Upper lobe of left lung (tissue), 4 donors: ENCODE measurements around the gene ADAMTS17.

Source experiments
- CTCF ChIP-seq, 6 experiments: fragments of 450-650 bp in 4 of 6; fragments of 200-600 bp in 2 of 6; sonication (generic) in 2 of 6; IDR thresholded peaks; one replicate each; pipeline ENCODE4 v1.5.1; 2016 to 2019; ENCODE audit warnings: antibody characterized with exemption in 6 of 6
- POLR2A ChIP-seq, 4 donors: fragments of 450-650 bp; IDR thresholded peaks; one replicate each; pipeline ENCODE4 v1.5.1; 2016 to 2017; ENCODE audit warnings: antibody characterized with exemption in 4 of 4, mild to moderate bottlenecking in 2 of 4
- POLR2AphosphoS5 ChIP-seq, 2 donors: sonication (generic); formaldehyde crosslinking; IDR thresholded peaks; one replicate each; pipeline ENCODE4 v1.5.1; 2017; ENCODE audit warnings: antibody characterized with exemption in 2 of 2

DNA sequence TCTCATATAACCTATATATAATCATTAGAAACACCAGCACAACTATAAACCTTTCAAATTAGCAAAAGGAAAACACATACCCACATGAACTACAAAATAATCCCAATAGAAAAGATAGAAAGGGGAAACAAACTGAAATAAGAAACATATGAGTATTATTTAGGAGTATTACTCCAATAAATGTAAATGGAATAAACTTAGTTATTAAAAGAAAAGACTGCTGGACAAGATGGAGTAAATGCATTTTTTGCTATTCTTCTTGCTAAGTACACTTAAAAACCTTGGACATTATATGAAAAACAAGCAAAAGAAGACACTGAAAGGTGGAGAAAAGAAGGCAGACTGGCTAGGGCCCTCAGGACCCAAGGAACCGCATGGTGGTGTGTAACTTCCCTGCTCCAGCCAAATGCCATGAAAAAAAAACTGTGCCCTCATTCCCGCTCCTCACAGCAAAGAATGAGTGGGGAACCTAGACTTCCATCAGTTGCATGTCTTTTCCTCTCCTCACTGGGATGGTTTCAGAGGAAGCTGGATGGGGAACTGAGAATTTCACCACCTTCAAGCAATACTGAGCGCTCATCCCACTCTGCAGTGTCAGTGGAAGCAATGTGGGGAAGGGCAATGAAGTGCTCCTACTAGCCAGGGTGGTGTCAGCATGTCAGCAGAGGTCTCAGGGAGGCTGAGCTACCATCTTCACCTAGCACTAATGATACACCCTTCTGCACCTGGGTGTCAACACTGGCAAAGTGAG lies 43.7 kb upstream of the ADAMTS17 start:
- TF ChIP-seq CTCF (IDR thresholded peaks at IDR 0.05) = no peak
- no peak for TF ChIP-seq POLR2AphosphoS5 (IDR thresholded peaks at IDR 0.05)
- TF ChIP-seq POLR2A (IDR thresholded peaks at IDR 0.05) = no peak
